H9 (cell line): ENCODE results near the gene S100A4. TPM values are rescaled to one million over a fixed set of nuclear protein-coding genes. Genes with fewer than 3 reads are reported as not detected.

Experiments used
- DNase-seq: peaks from one replicate; pipeline ENCODE4 v3.0.0-alpha.2; 2017
- H2AFZ ChIP-seq: one replicate; pipeline ENCODE4 v1.6.1; 2013; ENCODE audit warnings: mild to moderate bottlenecking, low read length, control low read depth, moderate library complexity
- H2AK5ac ChIP-seq: 2 replicates; pipeline ENCODE4 v1.6.1; 2013; ENCODE audit warnings: low read length, control low read depth, mixed read lengths; ENCODE audit not compliant: insufficient read length
- H2BK120ac ChIP-seq: one replicate; pipeline ENCODE4 v1.6.1; 2013; ENCODE audit warnings: low read depth, mild to moderate bottlenecking, low read length, control low read depth, inconsistent platforms; ENCODE audit not compliant: poor library complexity, severe bottlenecking
- H2BK12ac ChIP-seq: 2 replicates; pipeline ENCODE4 v1.6.1; 2013; ENCODE audit warnings: low read length, control low read depth, mixed read lengths, low read depth; ENCODE audit not compliant: insufficient read length
- H2BK15ac ChIP-seq: 2 replicates; pipeline ENCODE4 v1.6.1; 2013; ENCODE audit warnings: low read depth, low read length, control low read depth
- H2BK20ac ChIP-seq: one replicate; pipeline ENCODE4 v1.6.1; 2013; ENCODE audit warnings: low read depth, mild to moderate bottlenecking, low read length, control low read depth, inconsistent platforms; ENCODE audit not compliant: poor library complexity, severe bottlenecking
- H2BK5ac ChIP-seq: 2 replicates; pipeline ENCODE4 v1.6.1; 2013; ENCODE audit warnings: low read length, control low read depth, mixed read lengths; ENCODE audit not compliant: insufficient read length
- H3K14ac ChIP-seq: 2 replicates; pipeline ENCODE4 v1.6.1; 2013; ENCODE audit warnings: low read length, control low read depth; ENCODE audit not compliant: insufficient read depth
- H3K18ac ChIP-seq: 2 replicates; pipeline ENCODE4 v1.6.1; 2013; ENCODE audit warnings: low read depth, mild to moderate bottlenecking, mixed read lengths, low read length, control low read depth; ENCODE audit not compliant: insufficient read length
- H3K23ac ChIP-seq: 2 replicates; pipeline ENCODE4 v1.6.1; 2013; ENCODE audit warnings: low read length, control low read depth, mixed read lengths, low read depth; ENCODE audit not compliant: insufficient read length
- H3K23me2 ChIP-seq: 2 replicates; pipeline ENCODE4 v1.6.1; 2013; ENCODE audit warnings: low read depth, mild to moderate bottlenecking, mixed read lengths, low read length, control low read depth; ENCODE audit not compliant: insufficient read length, poor library complexity, severe bottlenecking
- H3K27ac ChIP-seq: 2 replicates; pipeline ENCODE4 v1.5.1; 2013; ENCODE audit warnings: low read length, control low read depth, mixed read lengths, low read depth; ENCODE audit not compliant: insufficient read length
- H3K27me3 ChIP-seq: 2 replicates; pipeline ENCODE4 v1.6.1; 2013; ENCODE audit warnings: low read length, control low read depth, inconsistent platforms; ENCODE audit not compliant: insufficient read depth
- H3K4ac ChIP-seq: 2 replicates; pipeline ENCODE4 v1.6.1; 2013; ENCODE audit warnings: low read depth, mild to moderate bottlenecking, control low read depth, inconsistent platforms, low read length, moderate library complexity
- H3K4me1 ChIP-seq: 2 replicates; pipeline ENCODE4 v1.6.1; 2013; ENCODE audit warnings: low read length, control low read depth, inconsistent platforms; ENCODE audit not compliant: insufficient read depth
- H3K4me2 ChIP-seq: 2 replicates; pipeline ENCODE4 v1.6.1; 2013; ENCODE audit warnings: low read length, control low read depth, mixed read lengths; ENCODE audit not compliant: insufficient read length, insufficient read depth
- H3K56ac ChIP-seq: 2 replicates; pipeline ENCODE4 v1.6.1; 2013; ENCODE audit warnings: low read depth, mild to moderate bottlenecking, mixed read lengths, low read length, control low read depth; ENCODE audit not compliant: insufficient read length
- H3K79me1 ChIP-seq: 2 replicates; pipeline ENCODE4 v1.6.1; 2013; ENCODE audit warnings: low read depth, mild to moderate bottlenecking, moderate library complexity, low read length, control low read depth, inconsistent platforms; ENCODE audit not compliant: insufficient read depth, poor library complexity, severe bottlenecking
- H3K79me2 ChIP-seq: 2 replicates; pipeline ENCODE4 v1.6.1; 2013; ENCODE audit warnings: low read length, control low read depth, inconsistent platforms; ENCODE audit not compliant: insufficient read depth
- H3K9ac ChIP-seq: 2 replicates; pipeline ENCODE4 v1.6.1; 2013; ENCODE audit warnings: low read length, control low read depth, mixed read lengths; ENCODE audit not compliant: insufficient read length; ENCODE audit errors: extremely low read depth
- H3K9me3 ChIP-seq: one replicate; pipeline ENCODE4 v1.6.1; 2013; ENCODE audit warnings: low read depth, low read length, inconsistent platforms; ENCODE audit not compliant: control insufficient read depth
- H3T11ph ChIP-seq: one replicate; pipeline ENCODE4 v1.6.1; 2013; ENCODE audit warnings: mild to moderate bottlenecking, low read length, control low read depth, inconsistent platforms
- H4K20me1 ChIP-seq: one replicate; pipeline ENCODE4 v1.6.1; 2013; ENCODE audit not compliant: control insufficient read depth, insufficient read length, insufficient read depth
- H4K5ac ChIP-seq: 2 replicates; pipeline ENCODE4 v1.6.1; 2013; ENCODE audit warnings: low read depth, mild to moderate bottlenecking, mixed read lengths, low read length, control low read depth; ENCODE audit not compliant: insufficient read length
- H4K8ac ChIP-seq: replicated peaks from 2 replicates; pipeline ENCODE4 v1.6.1; 2013; ENCODE audit warnings: low read length, control low read depth, mixed read lengths, low read depth; ENCODE audit not compliant: insufficient read length
- H4K91ac ChIP-seq: 2 replicates; pipeline ENCODE4 v1.6.1; 2013; ENCODE audit warnings: low read depth, mild to moderate bottlenecking, moderate library complexity, mixed read lengths, low read length, control low read depth; ENCODE audit not compliant: insufficient read length
- H3K27ac Mint-ChIP-seq, 3 experiments: 2 replicates in 2 of 3; 3 replicates in 1 of 3; pipeline ENCODE4 v1.8.0; 2020 to 2021; ENCODE audit warnings: mixed read lengths in 3 of 3, mild to moderate bottlenecking in 1 of 3, moderate library complexity in 1 of 3
- H3K27me3 Mint-ChIP-seq: 2 replicates; pipeline ENCODE4 v1.8.0; 2021; ENCODE audit warnings: low read depth, mild to moderate bottlenecking, moderate library complexity, mixed read lengths
- H3K36me3 Mint-ChIP-seq, 3 experiments: 2 replicates in 2 of 3; 3 replicates in 1 of 3; pipeline ENCODE4 v1.8.0; 2020 to 2021; ENCODE audit warnings: low read depth in 3 of 3, mixed read lengths in 3 of 3; ENCODE audit not compliant: insufficient read depth in 1 of 3
- H3K4me1 Mint-ChIP-seq, 2 experiments: 2 replicates each; pipeline ENCODE4 v1.8.0; 2020; ENCODE audit warnings: mixed read lengths in 2 of 2
- H3K4me3 Mint-ChIP-seq, 2 experiments: 2 replicates in 1 of 2; 3 replicates in 1 of 2; pipeline ENCODE4 v1.8.0; 2020 to 2021; ENCODE audit warnings: mild to moderate bottlenecking in 2 of 2, mixed read lengths in 2 of 2, moderate library complexity in 1 of 2
- H3K9me3 Mint-ChIP-seq, 2 experiments: 2 replicates in 1 of 2; 3 replicates in 1 of 2; pipeline ENCODE4 v1.8.0; 2020; ENCODE audit warnings: mild to moderate bottlenecking in 2 of 2, mixed read lengths in 2 of 2, moderate library complexity in 1 of 2
- WGBS: extraction: QIAGEN DNeasy Blood & Tissue Kit; methylation state at CpG from one replicate; pipeline ENCODE4 v1.1.7; 2013; ENCODE audit warnings: missing lambda C conversion rate, low lambda C conversion rate, mixed read lengths; ENCODE audit not compliant: insufficient read length; ENCODE audit errors: extremely low coverage; 5-methylcytosine and 5-hydroxymethylcytosine counted together
- total RNA-seq: library from RNA; stranded (reverse); gene quantifications from 2 replicates; pipeline ENCODE4 v1.2.1, GENCODE V29; 2021
- TF ChIP-seq, protein P1 (sequence below): fragments of 200-600 bp; sonication (generic); conservative IDR thresholded peaks from 3 replicates; pipeline ENCODE4 v1.8.0; 2021; ENCODE audit warnings: antibody characterized with exemption, mild to moderate bottlenecking

The S100A4 gene
- total RNA-seq, 1 experiment from 2014 or later, result 9.0 TPM

DNA sequence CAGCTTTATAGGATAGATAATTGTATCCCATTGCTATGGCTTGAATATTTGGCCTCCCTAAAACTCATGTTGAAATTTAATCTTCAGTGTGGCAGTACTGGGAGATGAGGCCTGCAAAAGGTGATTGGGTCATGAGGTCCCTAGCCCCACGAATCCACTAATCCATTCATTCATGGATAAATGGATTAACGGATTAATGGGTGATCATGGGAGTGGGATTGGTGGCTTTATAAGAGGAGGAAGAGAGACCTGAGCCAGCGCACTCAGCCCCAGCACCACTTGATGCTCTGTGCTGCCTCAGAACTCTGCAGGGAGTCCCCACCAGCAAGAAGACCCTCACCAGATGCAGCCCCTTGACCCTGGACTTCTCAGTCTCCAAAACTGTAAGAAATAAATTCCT lies 41.8 kb downstream of the S100A4 start:
- no peak overlapping the region for H2BK12ac ChIP-seq
- H3K36me3 Mint-ChIP-seq, result no peaks in the 10 kb centered on the region
- H4K20me1 ChIP-seq, result no peaks in the 10 kb centered on the region
- no peak overlapping the region for H3T11ph ChIP-seq
- H3K9me3 Mint-ChIP-seq, result no peaks in the 10 kb centered on the region
- no peak overlapping the region for H3K27ac Mint-ChIP-seq
- no peak overlapping the region for H4K8ac ChIP-seq
- TF ChIP-seq, protein P1, sequence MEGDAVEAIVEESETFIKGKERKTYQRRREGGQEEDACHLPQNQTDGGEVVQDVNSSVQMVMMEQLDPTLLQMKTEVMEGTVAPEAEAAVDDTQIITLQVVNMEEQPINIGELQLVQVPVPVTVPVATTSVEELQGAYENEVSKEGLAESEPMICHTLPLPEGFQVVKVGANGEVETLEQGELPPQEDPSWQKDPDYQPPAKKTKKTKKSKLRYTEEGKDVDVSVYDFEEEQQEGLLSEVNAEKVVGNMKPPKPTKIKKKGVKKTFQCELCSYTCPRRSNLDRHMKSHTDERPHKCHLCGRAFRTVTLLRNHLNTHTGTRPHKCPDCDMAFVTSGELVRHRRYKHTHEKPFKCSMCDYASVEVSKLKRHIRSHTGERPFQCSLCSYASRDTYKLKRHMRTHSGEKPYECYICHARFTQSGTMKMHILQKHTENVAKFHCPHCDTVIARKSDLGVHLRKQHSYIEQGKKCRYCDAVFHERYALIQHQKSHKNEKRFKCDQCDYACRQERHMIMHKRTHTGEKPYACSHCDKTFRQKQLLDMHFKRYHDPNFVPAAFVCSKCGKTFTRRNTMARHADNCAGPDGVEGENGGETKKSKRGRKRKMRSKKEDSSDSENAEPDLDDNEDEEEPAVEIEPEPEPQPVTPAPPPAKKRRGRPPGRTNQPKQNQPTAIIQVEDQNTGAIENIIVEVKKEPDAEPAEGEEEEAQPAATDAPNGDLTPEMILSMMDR, result no peak
- H3K27ac ChIP-seq, result no peak overlapping the region
- no peak overlapping the region for H3K4me3 Mint-ChIP-seq
- no peak overlapping the region for H2AK5ac ChIP-seq
- H4K91ac ChIP-seq, result no peak overlapping the region
- no peak overlapping the region for H3K14ac ChIP-seq
- peaks cover 10% of the 10 kb centered on the region for H3K27me3 Mint-ChIP-seq
- no peaks in the 10 kb centered on the region for H3K9me3 ChIP-seq
- no peak overlapping the region for H2AFZ ChIP-seq
- H3K4me1 Mint-ChIP-seq, result peaks cover 2 to 6% of the 10 kb centered on the region in 2 experiments; a peak in 2 of 4 replicates
- H3K79me2 ChIP-seq, result no peaks in the 10 kb centered on the region
- WGBS, result no CpG with 5 or more reads among the region's 3 CpGs
- no peaks in the 10 kb centered on the region for H3K23me2 ChIP-seq
- DNase-seq, result no peak
- H2BK5ac ChIP-seq, result no peak overlapping the region
- H3K4me2 ChIP-seq, result no peak overlapping the region
- H2BK15ac ChIP-seq, result no peak overlapping the region
- H3K27me3 ChIP-seq, result no peaks in the 10 kb centered on the region
- H2BK20ac ChIP-seq, result no peak overlapping the region
- H4K5ac ChIP-seq, result no peak overlapping the region
- no peak overlapping the region for H3K9ac ChIP-seq
- H3K4ac ChIP-seq, result no peak overlapping the region
- no peak overlapping the region for H3K56ac ChIP-seq
- no peak overlapping the region for H3K23ac ChIP-seq
- no peak overlapping the region for H2BK120ac ChIP-seq
- no peaks in the 10 kb centered on the region for H3K79me1 ChIP-seq
- no peaks in the 10 kb centered on the region for H3K4me1 ChIP-seq
- no peak overlapping the region for H3K18ac ChIP-seq
